Amygdala (tissue), 56 donors: Measurements from ENCODE around the gene SLC30A9.

Experiments
- DNase-seq, 56 donors: peaks; one replicate each; lab custom pipeline; 2025; lab: John Stamatoyannopoulos, UW

SLC30A9 gene

GRCh38 chr4:41990365-41991111 lies at the start of gene SLC30A9:
TSS of gene SLC30A9 (plus strand) at chr4:41990530. CDS start at chr4:41990652, 122 bp downstream.
- DNase-seq: peak; percentile 66 to 98 (median 92)

- DNase-seq: no peak
These were observed 49.5 kb upstream of the SLC30A9 start for GRCh38 chr4:41940834-41941233.

GRCh38 chr4:41943506-41943905 lies 46.8 kb upstream of the SLC30A9 start:
- DNase-seq: no peak

DNA sequence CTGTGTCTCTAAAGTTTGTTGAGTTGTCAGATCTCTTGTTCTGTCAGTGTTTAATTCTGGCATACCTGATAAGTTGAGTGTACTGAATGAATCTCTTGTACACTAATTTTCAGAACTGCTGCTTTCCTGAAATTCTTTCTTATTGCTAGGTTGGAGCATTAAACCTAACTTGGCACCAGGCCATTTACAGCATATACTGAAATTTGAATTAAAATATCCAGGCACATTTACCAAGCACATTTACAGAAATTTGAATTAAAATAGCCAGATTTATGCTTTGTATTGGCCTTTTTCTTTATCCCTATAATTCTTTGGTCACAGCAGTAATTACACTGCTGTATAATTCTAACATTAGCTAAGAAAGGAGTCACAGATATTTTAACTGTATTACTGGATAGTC lies 46.2 kb upstream of the SLC30A9 start:
- DNase-seq: no peak

DNA sequence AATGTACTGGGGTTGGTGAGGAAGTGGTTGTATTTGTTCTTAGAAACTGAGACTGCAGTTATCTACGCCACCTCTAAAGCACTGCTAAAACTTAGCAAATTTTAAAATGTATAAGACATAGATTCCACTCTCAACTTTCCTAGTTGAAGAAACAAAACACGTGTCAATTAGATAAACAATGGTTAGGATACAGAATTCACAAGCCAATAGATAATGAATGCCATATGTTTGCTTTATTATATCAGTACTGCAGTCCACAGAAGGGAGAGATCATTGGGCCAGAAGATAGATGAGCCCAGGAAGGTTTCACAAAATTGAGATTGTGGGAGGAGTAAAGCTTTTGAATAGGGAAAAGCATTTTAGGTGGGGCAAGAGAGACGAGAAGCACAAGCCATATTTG lies 40.8 kb upstream of the SLC30A9 start:
- no peak for DNase-seq

DNA sequence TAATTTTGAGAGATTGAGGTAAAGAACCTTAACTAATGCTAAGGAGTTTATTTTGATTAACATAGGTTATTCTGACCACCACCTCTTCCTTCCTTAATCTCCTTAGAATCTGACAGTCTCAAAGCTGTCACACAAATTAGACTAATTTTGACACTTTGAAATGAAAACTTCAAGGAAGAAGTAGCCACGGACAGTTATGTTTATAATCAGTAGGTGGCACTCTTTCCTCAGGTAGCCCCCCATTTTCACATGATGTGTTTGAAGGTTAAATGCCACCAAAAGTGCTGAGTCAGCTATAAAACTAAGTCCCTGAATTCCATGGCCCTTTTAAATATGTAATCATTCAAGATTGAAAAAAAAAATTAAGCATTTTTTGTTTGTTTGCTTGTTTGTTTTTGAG lies 32.7 kb upstream of the SLC30A9 start:
- no peak for DNase-seq

DNA sequence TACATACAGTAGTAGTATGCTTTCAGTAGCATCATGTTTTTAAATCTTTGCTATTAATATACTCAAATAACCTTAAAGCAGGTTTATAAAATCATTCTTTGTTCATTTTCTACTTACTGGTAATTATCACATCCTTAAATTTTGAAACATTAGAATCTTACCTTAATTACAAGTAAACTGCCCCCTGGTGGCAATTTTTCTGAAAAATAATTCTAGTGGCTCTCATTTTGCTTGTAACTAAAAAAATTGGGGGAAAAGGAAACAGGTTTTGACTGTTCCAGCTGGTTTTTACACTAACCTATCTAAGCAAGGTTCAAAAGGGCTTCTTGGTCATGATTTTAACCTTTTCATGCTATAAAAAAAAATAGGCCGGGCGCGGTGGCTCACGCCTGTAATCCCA lies 27.2 kb upstream of the SLC30A9 start:
- no peak for DNase-seq

- no peak for DNase-seq
These were observed 25.9 kb upstream of the SLC30A9 start for GRCh38 chr4:41964401-41964800.

- no peak for DNase-seq
These were observed 22.9 kb upstream of the SLC30A9 start for GRCh38 chr4:41967392-41967791.

DNA sequence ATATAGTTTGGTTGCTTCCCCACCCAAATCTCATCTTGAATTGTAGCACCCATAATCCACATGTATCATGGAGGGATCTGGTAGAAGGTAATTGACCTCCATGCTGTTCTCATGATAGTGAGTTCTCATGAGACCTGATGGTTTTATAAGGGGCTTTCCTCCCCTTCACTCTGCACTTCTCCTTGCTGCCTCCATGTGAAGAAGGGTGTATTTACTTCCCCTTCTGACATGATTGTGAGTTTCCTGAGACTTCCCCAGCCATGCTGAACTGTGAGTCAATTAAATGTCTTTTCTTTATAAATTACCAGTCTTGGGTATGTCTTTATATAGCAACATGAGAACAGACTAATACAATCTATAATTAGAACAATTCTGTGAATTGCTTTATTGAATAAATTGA lies 20.7 kb upstream of the SLC30A9 start:
- DNase-seq: no peak

DNA sequence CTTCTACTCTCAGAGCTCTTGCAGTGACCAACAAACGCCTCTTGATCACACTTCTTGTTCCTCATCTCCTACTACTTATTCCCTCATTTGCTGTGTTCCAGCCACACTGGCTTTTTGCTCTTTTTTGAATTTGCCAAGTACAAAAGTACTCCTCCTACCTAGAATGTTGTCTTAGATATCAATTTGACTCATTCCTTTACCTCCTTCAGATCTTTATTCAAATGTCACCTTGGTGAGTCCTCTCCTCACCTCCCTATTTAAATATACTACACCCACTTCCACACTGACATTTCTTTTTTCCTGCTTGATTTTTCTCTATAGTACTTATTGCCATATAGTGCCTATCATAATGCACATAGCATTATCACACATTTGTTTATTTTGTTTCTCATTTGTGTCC lies 15.0 kb upstream of the SLC30A9 start:
- DNase-seq: no peak

DNA sequence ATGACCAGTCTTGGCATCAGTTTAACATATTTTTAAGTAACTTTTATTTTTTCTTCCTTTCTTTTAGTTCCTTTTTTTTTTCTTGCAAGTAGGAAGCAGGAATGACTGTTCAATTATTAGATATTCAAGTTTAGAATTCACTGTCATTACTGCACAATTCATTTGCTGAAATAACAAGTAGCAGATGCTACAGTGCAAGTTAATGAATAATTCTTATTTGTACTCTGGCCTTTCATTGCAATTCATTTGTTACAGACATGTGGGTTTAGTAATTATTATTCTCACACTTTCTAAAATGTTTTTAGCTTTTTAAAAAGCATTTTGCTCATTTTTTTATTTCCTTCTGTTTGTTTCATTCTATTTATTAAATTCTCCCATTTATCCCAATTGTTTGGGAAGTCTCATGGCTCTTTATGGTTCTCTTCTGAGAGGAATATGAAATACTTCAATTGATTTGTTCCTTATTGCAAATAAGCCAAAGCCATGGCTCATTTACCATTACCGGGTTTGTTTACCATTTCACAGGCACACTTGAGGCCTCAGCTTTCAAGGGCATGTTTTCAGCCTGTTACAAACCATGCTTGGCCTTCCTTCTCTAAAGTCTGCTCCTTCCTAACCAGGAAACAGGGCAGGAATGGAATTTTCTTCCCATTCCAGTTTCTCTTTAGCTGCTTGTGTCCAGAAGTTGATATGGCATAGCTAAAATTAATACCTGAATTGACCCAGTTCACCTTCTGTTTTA lies 13.4 kb upstream of the SLC30A9 start:
- no peak for DNase-seq

GRCh38 chr4:41977709-41978108 lies 12.6 kb upstream of the SLC30A9 start:
- no peak for DNase-seq

- DNase-seq: no peak
These were observed 8.9 kb upstream of the SLC30A9 start, which contains the start of gene DCAF4L1 for GRCh38 chr4:41981456-41981855. TSS of gene DCAF4L1 (plus strand) at chr4:41981756. CDS start at chr4:41981793, 37 bp downstream.

DNA sequence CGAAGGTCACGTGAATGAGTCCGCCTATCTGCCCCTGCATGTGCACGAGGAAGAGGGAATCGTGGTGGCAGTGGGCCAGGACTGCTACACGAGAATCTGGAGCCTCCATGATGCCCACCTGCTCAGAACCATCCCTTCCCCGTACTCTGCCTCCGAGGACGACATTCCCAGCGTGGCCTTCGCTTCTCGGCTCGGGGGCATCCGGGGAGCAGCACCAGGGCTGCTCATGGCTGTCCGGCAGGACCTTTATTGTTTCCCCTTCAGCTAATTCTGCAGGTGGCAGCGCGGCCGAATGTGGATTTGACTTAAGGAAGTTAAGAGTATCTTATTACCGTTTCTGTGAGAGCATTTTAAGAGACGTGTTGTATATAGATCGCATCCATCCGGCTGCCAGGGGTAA lies 7.6 kb upstream of the SLC30A9 start:
- no peak for DNase-seq

DNA sequence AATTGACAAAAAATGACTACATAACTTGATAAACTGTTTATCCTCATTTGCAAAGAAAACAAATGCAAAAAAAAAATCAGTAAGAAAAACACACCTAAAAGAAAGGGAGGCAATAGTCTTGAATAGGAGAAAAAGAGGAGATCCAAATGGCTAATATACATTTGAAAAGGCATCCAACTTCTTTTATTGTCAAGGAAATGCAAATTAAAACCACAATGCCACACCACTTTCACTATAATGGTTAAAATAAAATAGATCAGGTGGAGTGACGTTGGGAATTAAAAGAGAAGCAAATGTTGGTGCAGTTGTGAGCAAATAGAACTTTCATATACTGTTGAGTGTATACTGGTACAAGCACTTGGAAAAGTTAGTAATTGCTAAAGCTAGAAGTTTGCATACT lies 5.2 kb upstream of the SLC30A9 start:
- DNase-seq: no peak

DNA sequence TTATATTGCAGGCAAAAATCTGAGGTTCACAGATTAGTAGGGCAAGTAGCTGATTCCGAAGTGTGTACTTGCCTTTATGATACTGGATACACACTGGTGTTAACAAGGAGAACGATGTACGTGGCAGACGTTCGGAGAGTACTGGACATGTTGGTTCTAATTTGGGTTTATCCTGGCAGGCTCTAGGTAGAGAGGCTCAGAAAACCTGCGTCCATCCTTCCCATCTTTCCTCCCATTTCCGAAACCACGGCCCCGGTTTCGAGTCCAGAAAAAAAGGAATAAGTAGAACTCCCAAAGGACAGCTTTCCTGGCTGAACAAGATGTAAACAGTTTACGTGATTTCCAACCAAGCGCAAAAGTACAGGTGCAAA lies 351 bp upstream of the SLC30A9 start:
- no peak for DNase-seq

- DNase-seq: no peak
These were observed 1.8 kb downstream of the SLC30A9 start for GRCh38 chr4:41991916-41992767.

DNA sequence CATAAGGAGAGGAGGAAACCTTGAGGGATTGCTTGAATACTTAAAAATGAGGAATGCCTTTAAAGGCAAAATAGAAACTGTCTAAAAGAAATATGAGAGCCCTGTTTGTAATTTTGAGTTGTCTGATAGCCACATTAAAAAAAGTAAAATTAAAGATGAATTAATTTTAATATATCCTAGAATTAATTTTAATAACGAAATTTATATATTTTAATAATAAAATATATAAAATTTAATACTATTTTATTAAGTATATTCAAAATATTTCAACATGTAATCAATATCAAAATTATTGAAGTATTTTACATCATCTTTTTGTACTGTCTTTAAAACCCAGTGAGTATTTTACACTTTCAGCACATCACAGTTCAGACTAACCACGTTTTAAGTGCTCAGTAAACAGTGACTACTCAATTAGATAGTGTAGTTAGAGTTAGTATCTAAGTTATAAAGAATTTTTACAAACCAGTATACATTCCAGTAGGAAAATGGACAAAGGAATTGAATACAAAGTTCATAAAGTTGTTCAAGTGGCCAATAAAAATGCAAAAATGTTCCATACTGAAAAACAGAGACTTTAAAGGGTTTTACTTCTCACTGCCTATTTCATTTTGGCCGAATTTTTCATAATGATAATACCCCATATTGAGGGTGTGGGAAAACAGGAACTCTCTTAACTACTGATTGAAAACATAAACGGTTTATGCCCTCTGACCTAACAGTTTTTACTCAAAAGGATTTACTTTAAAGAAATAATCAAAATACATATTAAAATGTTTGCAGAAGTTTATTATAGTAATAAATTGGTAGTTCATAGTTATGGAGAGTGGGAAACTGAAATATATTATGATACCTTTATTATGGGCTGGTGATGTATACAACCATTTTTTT lies 2.9 kb downstream of the SLC30A9 start:
- DNase-seq: no peak

DNA sequence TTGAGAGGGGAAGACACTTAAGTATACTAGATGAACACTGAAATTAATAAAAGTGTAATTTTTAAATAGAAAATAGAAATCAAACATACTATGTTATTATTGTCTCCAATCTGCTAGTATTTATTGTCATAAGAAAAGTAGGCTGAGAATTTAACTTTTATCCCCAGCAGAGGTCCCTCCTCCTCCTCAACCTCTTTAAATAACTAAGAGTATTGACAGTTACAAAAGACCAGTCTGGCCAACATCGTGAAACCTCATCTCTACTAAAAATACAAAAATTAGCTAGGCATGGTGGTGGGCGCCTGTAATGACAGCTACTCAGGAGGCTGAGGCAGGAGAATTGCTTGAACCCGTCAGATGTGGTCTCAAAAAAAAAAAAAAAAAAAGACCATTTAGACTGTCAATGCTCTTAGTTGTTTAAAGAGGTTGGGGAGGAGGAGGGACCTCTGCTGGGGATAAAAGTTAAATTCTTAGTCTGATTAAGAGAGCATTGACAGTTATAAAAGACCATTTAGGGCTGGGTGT lies 4.2 kb downstream of the SLC30A9 start:
- no peak for DNase-seq
